OCI-LY3 (cell line): ENCODE results near the gene THRAP3.
"Not testable (repeated sequence)": the region's sequence is repeated elsewhere in the genome, so short reads cannot be mapped to it uniquely, and the experiment has no call there.

Source experiments
- H2AFZ ChIP-seq: fragments of 200-600, 300-600 bp; shearing (Covaris generic); 2 replicates; pipeline ENCODE4 v1.6.0; 2014; ENCODE audit warnings: antibody characterized with exemption, low read depth, low read length
- H3K27ac ChIP-seq: fragments of 200-600, 300-600 bp; sonication (generic); 2 replicates; pipeline ENCODE4 v1.5.1; 2014; ENCODE audit warnings: mild to moderate bottlenecking, low read length, moderate library complexity, mixed read lengths
- H3K27me3 ChIP-seq: fragments of 200-600, 300-600 bp; sonication (generic); 2 replicates; pipeline ENCODE4 v1.6.1; 2014; ENCODE audit warnings: low read depth, low read length, mixed read lengths
- H3K36me3 ChIP-seq: fragments of 200-600, 300-600 bp; sonication (generic); replicated peaks from 2 replicates; pipeline ENCODE3; 2014; ENCODE audit warnings: low read depth, low read length, mixed read lengths
- H3K4me1 ChIP-seq: fragments of 300-600, 200-600 bp; sonication (generic); 2 replicates; pipeline ENCODE4 v1.6.1; 2014; ENCODE audit warnings: low read length, mixed read lengths
- H3K4me2 ChIP-seq: fragments of 200-600, 300-600 bp; sonication (generic); 2 replicates; pipeline ENCODE4 v1.6.1; 2014; ENCODE audit warnings: low read length, mixed read lengths
- H3K4me3 ChIP-seq: fragments of 300-600, 200-600 bp; sonication (generic); 2 replicates; pipeline ENCODE4 v1.5.1; 2014; ENCODE audit warnings: antibody characterized with exemption, mild to moderate bottlenecking, low read length, moderate library complexity
- H3K79me2 ChIP-seq: fragments of 300-600, 200-600 bp; shearing (Covaris generic); 2 replicates; pipeline ENCODE4 v1.6.1; 2014; ENCODE audit warnings: mild to moderate bottlenecking, low read length, mixed read lengths
- H3K9ac ChIP-seq: fragments of 300-600, 200-600 bp; shearing (Covaris generic); 2 replicates; pipeline ENCODE4 v1.6.0; 2014; ENCODE audit warnings: mild to moderate bottlenecking, low read length, moderate library complexity
- H3K9me3 ChIP-seq: fragments of 200-600, 300-600 bp; shearing (Covaris generic); 2 replicates; pipeline ENCODE4 v1.6.1; 2014; ENCODE audit warnings: low read length, mixed read lengths; ENCODE audit not compliant: insufficient read depth
- H4K20me1 ChIP-seq: fragments of 200-600, 300-600 bp; sonication (generic); 2 replicates; pipeline ENCODE4 v1.6.1; 2016; ENCODE audit warnings: low read length, mixed read lengths; ENCODE audit not compliant: insufficient read depth
- CTCF ChIP-seq: fragments of 200-600, 300-600 bp; sonication (generic); IDR thresholded peaks from 2 replicates; pipeline ENCODE4 v1.5.1; 2014; ENCODE audit warnings: antibody characterized with exemption, low read length, low read depth
- EZH2phosphoT487 ChIP-seq: fragments of 200-600 bp; shearing (Covaris generic); IDR thresholded peaks from 2 replicates; pipeline ENCODE4 v1.6.1; 2018; ENCODE audit warnings: antibody characterized with exemption, mixed run types, low read depth

The THRAP3 gene

GRCh38 chr1:36211307-36211706 lies 12.9 kb upstream of the THRAP3 start:
- no peak overlapping the region for H3K27ac ChIP-seq
- no peaks in the 10 kb centered on the region for H4K20me1 ChIP-seq
- no peaks in the 10 kb centered on the region for H3K36me3 ChIP-seq
- TF ChIP-seq EZH2phosphoT487 (no peak), CTCF (no peak)
- no peaks in the 10 kb centered on the region for H3K4me1 ChIP-seq
- H3K9me3 ChIP-seq: no peaks in the 10 kb centered on the region
- no peak overlapping the region for H3K9ac ChIP-seq
- H3K4me2 ChIP-seq: no peak overlapping the region
- no peaks in the 10 kb centered on the region for H3K79me2 ChIP-seq
- no peak overlapping the region for H2AFZ ChIP-seq
- no peak overlapping the region for H3K4me3 ChIP-seq
- H3K27me3 ChIP-seq: no peaks in the 10 kb centered on the region

GRCh38 chr1:36211841-36212240 lies 12.4 kb upstream of the THRAP3 start:
- Histone ChIP-seq H4K20me1 (no peaks in the 10 kb centered on the region), H3K27me3 (no peaks in the 10 kb centered on the region), H3K4me2 (no peak overlapping the region), H3K36me3 (no peaks in the 10 kb centered on the region), H3K4me3 (no peak overlapping the region), H3K27ac (no peak overlapping the region), H3K4me1 (no peaks in the 10 kb centered on the region), H2AFZ (no peak overlapping the region), H3K9me3 (no peaks in the 10 kb centered on the region), H3K9ac (no peak overlapping the region), H3K79me2 (no peaks in the 10 kb centered on the region)
- TF ChIP-seq CTCF: no peak

GRCh38 chr1:36212782-36213181 lies 11.5 kb upstream of the THRAP3 start:
- H2AFZ ChIP-seq: peak overlapping the region; percentile 86

GRCh38 chr1:36217670-36218069 lies 6.6 kb upstream of the THRAP3 start:
- Histone ChIP-seq H3K4me1 (no peaks in the 10 kb centered on the region), H4K20me1 (no peaks in the 10 kb centered on the region), H3K79me2 (no peaks in the 10 kb centered on the region), H3K4me3 (no peak overlapping the region), H3K9me3 (no peaks in the 10 kb centered on the region), H2AFZ (no peak overlapping the region), H3K36me3 (no peaks in the 10 kb centered on the region), H3K9ac (no peak overlapping the region), H3K27ac (no peak overlapping the region), H3K4me2 (no peak overlapping the region), H3K27me3 (no peaks in the 10 kb centered on the region)
- TF ChIP-seq EZH2phosphoT487: no peak
- no peak for TF ChIP-seq CTCF

More at GRCh38 chr1:36212782-36213181, 11.5 kb upstream of the THRAP3 start:
- Histone ChIP-seq H3K27ac (no peak overlapping the region), H4K20me1 (no peaks in the 10 kb centered on the region), H3K27me3 (no peaks in the 10 kb centered on the region), H3K79me2 (no peaks in the 10 kb centered on the region), H3K4me1 (no peaks in the 10 kb centered on the region), H3K9me3 (no peaks in the 10 kb centered on the region), H3K4me2 (no peak overlapping the region), H3K36me3 (no peaks in the 10 kb centered on the region), H3K9ac (no peak overlapping the region), H3K4me3 (no peak overlapping the region)
- TF ChIP-seq CTCF (no peak), EZH2phosphoT487 (no peak)

- peaks cover 21% of the 10 kb centered on the region for H4K20me1 ChIP-seq
- not testable (repeated sequence) for H3K27me3 ChIP-seq, H3K4me2 ChIP-seq, H3K4me1 ChIP-seq, H3K4me3 ChIP-seq, H3K27ac ChIP-seq, H2AFZ ChIP-seq, H3K9me3 ChIP-seq, H3K9ac ChIP-seq
- peaks cover 11% of the 10 kb centered on the region for H3K36me3 ChIP-seq
- peaks cover 26% of the 10 kb centered on the region for H3K79me2 ChIP-seq
Observed at GRCh38 chr1:36221901-36222300, 2.3 kb upstream of the THRAP3 start.
